DMS53 treated with DMSO at 0.1 percent for 48 hours (cell line): Measurements from ENCODE around the gene IL3.
A peak's percentile ranks its signal among the peaks of the same experiment; 100 is the strongest.

Source experiments
- DNase-seq: peaks from one replicate; lab custom pipeline; 2025; ENCODE audit not compliant: unreplicated experiment; lab: John Stamatoyannopoulos, UW

IL3 gene

GRCh38 chr5:132056610-132057497, 3.6 kb upstream of the IL3 start:
- no peak for DNase-seq

GRCh38 chr5:132057498-132058255, 2.8 kb upstream of the IL3 start:
- no peak for DNase-seq

GRCh38 chr5:132058646-132059042, 1.8 kb upstream of the IL3 start:
- DNase-seq: no peak

- DNase-seq: no peak
These were observed 1.3 kb upstream of the IL3 start for GRCh38 chr5:132059043-132059695.

GRCh38 chr5:132059696-132060500, 557 bp upstream of the IL3 start:
- DNase-seq: no peak

GRCh38 chr5:132063090-132063911, 2.8 kb downstream of the IL3 start:
- no peak for DNase-seq

GRCh38 chr5:132064140-132064539, 3.7 kb downstream of the IL3 start:
- DNase-seq: no peak

GRCh38 chr5:132064738-132065331, 4.4 kb downstream of the IL3 start:
- DNase-seq: peak; percentile 84

GRCh38 chr5:132065351-132065937, 5.0 kb downstream of the IL3 start:
- DNase-seq: peak; percentile 69

GRCh38 chr5:132065951-132066701, 5.7 kb downstream of the IL3 start:
- DNase-seq: no peak

GRCh38 chr5:132066871-132067270, 6.4 kb downstream of the IL3 start:
- DNase-seq: no peak

- no peak for DNase-seq
These were observed 7.0 kb downstream of the IL3 start for GRCh38 chr5:132067451-132067850.

- DNase-seq: no peak
These were observed 7.7 kb downstream of the IL3 start for GRCh38 chr5:132067941-132068808.

- no peak for DNase-seq
These were observed 9.1 kb downstream of the IL3 start for GRCh38 chr5:132069561-132069960.

- DNase-seq: no peak
These were observed 9.5 kb downstream of the IL3 start for GRCh38 chr5:132069994-132070393.

GRCh38 chr5:132070460-132071337, 10.2 kb downstream of the IL3 start:
- no peak for DNase-seq

- no peak for DNase-seq
These were observed 10.9 kb downstream of the IL3 start for GRCh38 chr5:132071338-132071707.
